Tibial artery (tissue), 4 donors: Measurements from ENCODE around the gene SLC35A1.
"Not testable (repeated sequence)": the region's sequence is repeated elsewhere in the genome, so short reads cannot be mapped to it uniquely, and the experiment has no call there.

ENCODE experiments used
- DNase-seq, 2 donors: peaks; one replicate each; pipeline ENCODE4 v3.0.0-alpha.2; 2019
- H3K27ac ChIP-seq, 2 donors: fragments of 200-600 bp; sonication (generic) in 1 of 2; 1 replicate in 1 of 2; 2 replicates in 1 of 2; pipeline ENCODE4 v1.5.1; 2018 to 2019; ENCODE audit warnings: mild to moderate bottlenecking in 1 of 2
- H3K27me3 ChIP-seq, 2 donors: fragments of 200-600 bp; sonication (generic) in 1 of 2; one replicate each; pipeline versions ENCODE4 v1.5.1 to v1.6.0; 2016 to 2019
- H3K36me3 ChIP-seq, 3 donors: fragments of 200-600 bp; sonication (generic) in 2 of 3; one replicate each; pipeline ENCODE4 v1.5.1; 2016 to 2019; ENCODE audit warnings: mild to moderate bottlenecking in 2 of 3
- H3K4me1 ChIP-seq, 4 donors: fragments of 200-600 bp; sonication (generic) in 2 of 4; 1 replicate in 3 of 4; 2 replicates in 1 of 4; pipeline ENCODE4 v1.5.1; 2016 to 2019
- H3K4me3 ChIP-seq, 2 donors: fragments of 200-600 bp; sonication (generic) in 1 of 2; 1 replicate in 1 of 2; 2 replicates in 1 of 2; pipeline ENCODE4 v1.5.1; 2018 to 2019; ENCODE audit warnings: mild to moderate bottlenecking in 2 of 2
- H3K9me3 ChIP-seq, 3 donors: fragments of 200-600 bp; sonication (generic) in 1 of 3; one replicate each; pipeline ENCODE4 v1.5.1; 2016 to 2019
- intact Hi-C: fragments of 100-400 bp; cut with DNase I; formaldehyde crosslinking; loops from one replicate; pipeline ENCODE4 v1.15.0; 2023; ENCODE audit warnings: low total_unique reads
- TF ChIP-seq, protein P1 (sequence below), 2 experiments: fragments of 200-600 bp in 1 of 2; fragments of 450-650 bp in 1 of 2; IDR thresholded peaks; one replicate each; pipeline ENCODE4 v1.5.1; 2017 to 2019; ENCODE audit warnings: antibody characterized with exemption in 2 of 2, mild to moderate bottlenecking in 1 of 2, moderate library complexity in 1 of 2

Gene SLC35A1

DNA sequence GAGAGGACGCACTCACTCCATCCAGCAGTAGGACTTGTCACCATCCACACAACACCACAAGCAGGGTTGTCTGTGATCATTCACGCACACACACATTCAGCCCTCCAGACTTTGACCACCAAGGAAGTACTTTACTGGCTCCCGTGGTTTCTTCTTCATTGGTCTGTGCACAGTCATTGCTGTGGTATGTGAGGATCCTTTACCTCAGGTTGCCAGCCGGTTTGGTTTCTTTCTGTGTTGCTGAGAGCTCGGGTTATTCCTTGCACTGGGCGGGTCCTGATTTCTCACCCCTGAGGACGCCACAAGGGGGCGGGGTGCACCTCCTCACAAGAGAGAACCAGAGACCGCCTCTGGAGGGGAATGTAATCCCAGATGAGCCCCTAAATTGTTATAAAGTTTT is 11.2 kb downstream of the SLC35A1 start:
- H3K27ac ChIP-seq: no peak overlapping the region
- H3K4me3 ChIP-seq: no peak overlapping the region
- TF ChIP-seq, protein P1, sequence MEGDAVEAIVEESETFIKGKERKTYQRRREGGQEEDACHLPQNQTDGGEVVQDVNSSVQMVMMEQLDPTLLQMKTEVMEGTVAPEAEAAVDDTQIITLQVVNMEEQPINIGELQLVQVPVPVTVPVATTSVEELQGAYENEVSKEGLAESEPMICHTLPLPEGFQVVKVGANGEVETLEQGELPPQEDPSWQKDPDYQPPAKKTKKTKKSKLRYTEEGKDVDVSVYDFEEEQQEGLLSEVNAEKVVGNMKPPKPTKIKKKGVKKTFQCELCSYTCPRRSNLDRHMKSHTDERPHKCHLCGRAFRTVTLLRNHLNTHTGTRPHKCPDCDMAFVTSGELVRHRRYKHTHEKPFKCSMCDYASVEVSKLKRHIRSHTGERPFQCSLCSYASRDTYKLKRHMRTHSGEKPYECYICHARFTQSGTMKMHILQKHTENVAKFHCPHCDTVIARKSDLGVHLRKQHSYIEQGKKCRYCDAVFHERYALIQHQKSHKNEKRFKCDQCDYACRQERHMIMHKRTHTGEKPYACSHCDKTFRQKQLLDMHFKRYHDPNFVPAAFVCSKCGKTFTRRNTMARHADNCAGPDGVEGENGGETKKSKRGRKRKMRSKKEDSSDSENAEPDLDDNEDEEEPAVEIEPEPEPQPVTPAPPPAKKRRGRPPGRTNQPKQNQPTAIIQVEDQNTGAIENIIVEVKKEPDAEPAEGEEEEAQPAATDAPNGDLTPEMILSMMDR (IDR thresholded peaks at IDR 0.05): no peak
- H3K27me3 ChIP-seq: no peaks in the 10 kb centered on the region
- H3K36me3 ChIP-seq: peaks cover 0 to 11% (median 4%) of the 10 kb centered on the region in 3 donors
- no peaks in the 10 kb centered on the region for H3K4me1 ChIP-seq
- intact Hi-C loops: no loop called here
- no peaks in the 10 kb centered on the region for H3K9me3 ChIP-seq
- no peak for DNase-seq

DNA sequence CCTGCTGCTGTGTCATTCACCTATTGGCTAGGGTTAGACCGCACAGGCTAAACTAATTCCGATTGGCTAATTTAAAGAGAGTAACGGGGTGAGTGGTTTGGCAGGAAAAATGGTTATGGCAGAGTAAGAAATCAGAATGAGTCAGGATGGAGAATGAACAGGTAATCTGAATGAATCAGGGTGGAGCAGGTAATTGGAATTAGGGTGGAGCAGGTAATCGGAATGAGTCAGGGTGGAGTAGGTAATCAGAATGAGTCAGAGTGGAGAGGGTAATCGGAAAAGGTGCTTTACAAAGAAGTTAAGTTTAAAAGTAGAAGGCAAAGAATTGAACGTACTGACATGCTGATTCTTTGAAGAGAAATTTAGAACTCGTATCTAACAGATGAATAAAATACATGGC is 11.7 kb downstream of the SLC35A1 start:
- Histone ChIP-seq H3K27ac (no peak overlapping the region), H3K36me3 (peaks cover 0 to 11% (median 0%) of the 10 kb centered on the region in 3 donors), H3K4me1 (no peaks in the 10 kb centered on the region), H3K9me3 (no peaks in the 10 kb centered on the region), H3K27me3 (no peaks in the 10 kb centered on the region), H3K4me3 (no peak overlapping the region)
- TF ChIP-seq, protein P1 (IDR thresholded peaks at IDR 0.05): no peak
- DNase-seq: no peak
- intact Hi-C loops: no loop called here

DNA sequence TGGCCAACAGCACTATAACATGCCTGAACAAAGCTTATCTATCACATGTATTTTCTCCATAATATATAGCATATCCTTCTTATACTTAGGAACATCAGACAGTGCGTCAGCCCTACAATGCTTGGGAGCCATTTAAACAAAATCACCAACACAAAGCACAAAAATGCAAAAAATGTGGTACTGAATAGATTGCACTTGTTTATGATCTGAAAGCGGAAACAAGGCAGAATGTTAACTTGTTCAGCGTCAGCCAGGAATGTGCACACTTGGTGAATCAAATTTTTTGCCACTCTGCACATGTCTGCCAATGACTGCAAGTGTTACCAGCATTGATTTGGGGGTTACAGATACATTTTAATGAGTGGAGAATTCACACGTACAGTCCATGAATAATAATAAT is 14.8 kb downstream of the SLC35A1 start:
- H3K4me1 ChIP-seq: no peaks in the 10 kb centered on the region
- H3K27me3 ChIP-seq: no peaks in the 10 kb centered on the region
- H3K36me3 ChIP-seq: peaks cover 0 to 11% (median 0%) of the 10 kb centered on the region in 3 donors
- TF ChIP-seq, protein P1 (IDR thresholded peaks at IDR 0.05): no peak
- no peak overlapping the region for H3K27ac ChIP-seq
- no peak overlapping the region for H3K4me3 ChIP-seq
- intact Hi-C loops: no loop called here
- no peaks in the 10 kb centered on the region for H3K9me3 ChIP-seq
- DNase-seq: no peak

DNA sequence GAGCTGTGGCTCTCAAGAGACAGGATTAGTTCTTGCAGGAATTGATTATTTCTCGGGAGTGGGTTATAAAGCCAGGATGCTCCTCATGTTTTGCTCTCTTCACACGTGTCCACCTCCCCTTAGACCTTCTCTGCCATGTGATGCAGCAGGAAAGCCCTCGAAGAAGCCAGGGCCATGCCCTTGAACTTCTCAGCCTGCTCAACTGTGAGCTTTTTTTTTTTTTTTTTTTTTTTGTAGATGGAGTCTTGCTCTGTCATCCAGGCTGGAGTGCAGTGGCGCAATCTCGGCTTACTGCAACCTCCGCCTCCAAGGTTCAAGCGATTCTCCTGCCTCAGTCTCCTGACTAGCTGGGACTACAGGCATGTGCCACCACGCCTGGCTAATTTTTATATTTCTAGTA is 16.6 kb downstream of the SLC35A1 start:
- intact Hi-C loops, H3K4me3 ChIP-seq, H3K9me3 ChIP-seq, H3K27ac ChIP-seq, DNase-seq, H3K36me3 ChIP-seq, H3K27me3 ChIP-seq, H3K4me1 ChIP-seq: not testable (repeated sequence)

DNA sequence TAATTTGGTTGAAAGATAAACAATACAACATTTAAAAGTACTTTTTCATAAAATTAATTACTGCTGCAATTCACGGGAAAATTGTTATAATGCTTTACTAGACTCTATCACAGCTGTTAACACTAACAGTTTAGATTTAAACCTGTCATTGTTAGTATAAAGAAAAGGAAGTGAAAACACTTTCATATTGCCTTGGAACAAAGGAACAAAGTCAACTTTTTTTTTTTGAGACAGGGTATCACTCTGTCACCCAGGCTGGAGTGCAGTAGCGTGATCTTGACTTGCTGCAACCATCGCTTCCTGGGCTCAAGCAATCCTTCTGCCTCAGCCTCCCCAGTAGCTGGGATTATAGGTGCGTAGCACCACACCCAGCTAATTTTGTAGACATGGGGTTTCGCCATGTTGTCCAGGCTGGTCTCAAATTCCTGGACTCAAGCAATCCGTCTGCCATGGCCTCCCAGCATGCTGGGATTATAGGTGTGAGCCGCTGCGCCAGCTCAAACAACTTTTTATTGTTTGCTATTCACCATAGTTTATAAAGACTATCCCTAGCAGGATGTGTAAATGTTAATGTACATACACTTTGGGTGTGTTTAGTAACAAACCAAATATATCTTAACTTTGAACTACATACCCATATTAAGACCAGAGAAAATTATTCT is 22.1 kb downstream of the SLC35A1 start:
- Histone ChIP-seq H3K36me3 (peaks cover 0 to 8% (median 0%) of the 10 kb centered on the region in 3 donors), H3K27ac (no peak overlapping the region), H3K27me3 (no peaks in the 10 kb centered on the region), H3K4me3 (no peak overlapping the region), H3K4me1 (no peaks in the 10 kb centered on the region), H3K9me3 (no peaks in the 10 kb centered on the region)
- DNase-seq: no peak
- TF ChIP-seq, protein P1 (IDR thresholded peaks at IDR 0.05): no peak
- intact Hi-C loops: no loop called here

DNA sequence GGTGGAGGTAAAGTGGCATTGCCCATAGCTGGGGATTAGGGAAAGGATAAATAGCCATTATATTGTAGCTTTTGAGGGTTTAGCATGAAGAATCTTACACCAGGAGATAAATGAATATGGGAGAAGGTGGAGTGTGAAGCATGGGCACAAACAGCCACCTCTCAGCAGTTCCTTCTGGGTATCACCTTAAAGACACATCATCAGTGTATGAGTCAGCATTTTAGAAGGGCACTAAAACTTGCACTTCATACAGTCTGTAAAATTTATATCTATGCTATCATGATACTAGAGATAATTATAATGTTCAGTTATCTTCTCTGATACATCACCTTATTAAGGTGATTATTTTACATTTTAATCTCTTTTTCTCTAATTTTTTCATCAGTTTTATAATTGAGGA is 25.3 kb downstream of the SLC35A1 start:
- no peak overlapping the region for H3K4me3 ChIP-seq
- no peak overlapping the region for H3K27ac ChIP-seq
- TF ChIP-seq, protein P1 (IDR thresholded peaks at IDR 0.05): no peak
- H3K27me3 ChIP-seq: no peaks in the 10 kb centered on the region
- DNase-seq: no peak
- peaks cover 0 to 2% (median 0%) of the 10 kb centered on the region in 4 donors for H3K4me1 ChIP-seq
- no peaks in the 10 kb centered on the region for H3K9me3 ChIP-seq
- intact Hi-C loops: no loop called here
- peaks cover 15 to 28% (median 20%) of the 10 kb centered on the region in 3 donors for H3K36me3 ChIP-seq
